HS-5 (cell line): ENCODE measurements around the gene PVRIG.
"Not testable (repeated sequence)": the region's sequence is repeated elsewhere in the genome, so short reads cannot be mapped to it uniquely, and the experiment has no call there.

Source experiments
- DNase-seq: peaks from one replicate; pipeline ENCODE4 v3.0.0-alpha.2; 2012; ENCODE audit warnings: low read depth

Gene PVRIG

GRCh38 chr7:100195222-100195621 is 24.5 kb upstream of the PVRIG start:
- no peak for DNase-seq

GRCh38 chr7:100195901-100196322 is 23.8 kb upstream of the PVRIG start:
- DNase-seq: not testable (repeated sequence)

- no peak for DNase-seq
Observed at GRCh38 chr7:100198266-100198665, 21.5 kb upstream of the PVRIG start.

- DNase-seq: no peak
Observed at GRCh38 chr7:100200693-100201092, 19.1 kb upstream of the PVRIG start.

GRCh38 chr7:100204454-100204853 is 15.3 kb upstream of the PVRIG start:
- DNase-seq: no peak

- no peak for DNase-seq
Observed at GRCh38 chr7:100208911-100209408, 10.8 kb upstream of the PVRIG start.

GRCh38 chr7:100209493-100209892 is 10.3 kb upstream of the PVRIG start:
- DNase-seq: no peak

GRCh38 chr7:100210805-100211204 is 8.9 kb upstream of the PVRIG start:
- DNase-seq: no peak

GRCh38 chr7:100211342-100211780 is 8.4 kb upstream of the PVRIG start:
- DNase-seq: no peak

GRCh38 chr7:100212631-100213286 is 7.0 kb upstream of the PVRIG start:
- DNase-seq: no peak

GRCh38 chr7:100213672-100214071 is 6.1 kb upstream of the PVRIG start:
- DNase-seq: no peak

- not testable (repeated sequence) for DNase-seq
Observed at GRCh38 chr7:100214356-100214755, 5.4 kb upstream of the PVRIG start.

GRCh38 chr7:100215895-100216294 is 3.9 kb upstream of the PVRIG start:
- no peak for DNase-seq

- DNase-seq: peak; percentile 2
Observed at GRCh38 chr7:100217934-100218333, 1.8 kb upstream of the PVRIG start.

- DNase-seq: no peak
Observed at GRCh38 chr7:100219271-100219737, 445 bp upstream of the PVRIG start.

- DNase-seq: no peak
Observed at GRCh38 chr7:100220586-100221230, 959 bp downstream of the PVRIG start.

GRCh38 chr7:100221231-100221718 is 1.5 kb downstream of the PVRIG start:
- DNase-seq: no peak

- no peak for DNase-seq
Observed at GRCh38 chr7:100221767-100222444, 2.2 kb downstream of the PVRIG start.

- no peak for DNase-seq
Observed at GRCh38 chr7:100222445-100223132, 2.8 kb downstream of the PVRIG start.

- DNase-seq: not testable (repeated sequence)
Observed at GRCh38 chr7:100223376-100223927, 3.7 kb downstream of the PVRIG start.

GRCh38 chr7:100224891-100225290 is 5.1 kb downstream of the PVRIG start:
- DNase-seq: not testable (repeated sequence)
